GM21367 (cell line): ENCODE data around the gene ELOB.
A peak's percentile ranks its signal among the peaks of the same experiment; 100 is the strongest.

Experiments used
- ATAC-seq: cut with Tn5 transposase; IDR thresholded peaks from one replicate; pipeline ENCODE4 v1.9.1; 2021; ENCODE audit not compliant: unreplicated experiment

The ELOB gene

DNA sequence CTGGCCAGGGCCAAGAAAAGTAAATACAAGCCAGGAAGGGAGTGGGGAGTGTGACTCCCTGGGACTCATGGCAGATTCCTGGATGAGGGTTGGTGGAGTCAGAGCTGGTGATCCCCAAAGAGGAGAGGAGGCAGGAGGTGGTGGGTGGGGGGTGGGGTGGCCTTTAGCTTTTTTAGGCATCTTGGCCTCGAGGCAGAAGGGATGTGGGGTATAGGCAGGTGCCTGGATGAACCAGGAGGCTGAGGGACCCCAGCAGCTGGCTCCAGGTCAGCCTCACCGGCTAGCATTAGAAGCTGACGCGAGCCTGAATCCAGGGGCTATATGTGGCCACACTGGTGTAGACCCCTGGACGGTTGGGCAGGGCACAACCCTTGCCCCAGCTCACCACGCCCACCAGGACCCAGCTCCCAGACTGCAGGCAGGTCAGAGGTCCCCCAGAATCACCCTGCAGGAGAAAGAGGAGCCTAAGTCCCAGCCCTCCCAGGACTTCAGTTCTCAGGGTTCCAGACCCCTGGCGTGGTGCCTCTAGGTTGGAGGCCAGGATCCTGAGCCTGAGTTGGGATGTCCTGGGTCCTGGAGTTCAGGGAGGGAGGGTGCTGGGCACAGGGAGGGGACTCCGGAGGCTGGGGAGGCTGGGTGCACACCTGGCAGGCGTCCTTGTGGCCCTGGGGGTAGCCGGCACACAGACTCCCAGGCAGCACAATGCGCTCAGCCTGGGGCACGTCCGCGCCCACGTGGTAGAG lies 7.4 kb upstream of the ELOB start:
- ATAC-seq: no peak

DNA sequence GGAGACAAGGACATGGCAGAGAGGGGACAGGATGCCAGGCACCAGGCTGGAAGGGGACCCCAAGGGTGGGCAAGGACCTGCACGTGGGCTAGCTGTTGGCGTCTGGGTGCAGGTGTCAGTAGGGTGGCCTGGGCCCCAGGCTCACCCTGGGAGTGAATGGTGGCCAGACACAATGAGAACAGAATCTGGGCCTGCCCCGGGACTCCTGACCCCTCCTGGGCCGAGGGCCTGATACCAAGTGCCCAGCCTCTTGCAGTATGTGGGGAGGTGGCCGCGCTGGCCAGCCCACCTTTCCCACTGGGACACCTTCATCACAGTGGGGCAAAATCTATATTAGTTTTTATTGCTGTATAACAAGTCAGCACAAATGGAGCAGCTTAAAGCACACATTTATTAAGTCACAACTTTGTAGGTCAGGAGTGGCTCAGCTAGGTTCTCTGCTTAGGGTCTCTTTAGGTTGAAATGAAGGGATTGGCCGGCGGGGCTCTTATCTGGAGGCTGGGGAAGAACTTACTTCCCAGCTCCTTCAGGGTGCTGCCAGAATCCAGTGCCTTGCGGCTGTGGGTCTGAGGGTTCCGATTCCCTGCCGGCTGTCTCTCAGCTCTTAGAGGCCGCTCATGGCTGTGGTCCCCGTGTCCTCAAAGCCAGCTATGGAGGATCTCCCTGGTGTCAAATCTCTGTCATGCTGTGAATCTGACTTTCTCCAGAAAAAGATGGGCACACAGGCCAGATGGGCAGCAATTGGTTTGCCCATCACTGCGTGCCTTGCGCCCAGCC lies 6.7 kb upstream of the ELOB start:
- ATAC-seq: no peak

DNA sequence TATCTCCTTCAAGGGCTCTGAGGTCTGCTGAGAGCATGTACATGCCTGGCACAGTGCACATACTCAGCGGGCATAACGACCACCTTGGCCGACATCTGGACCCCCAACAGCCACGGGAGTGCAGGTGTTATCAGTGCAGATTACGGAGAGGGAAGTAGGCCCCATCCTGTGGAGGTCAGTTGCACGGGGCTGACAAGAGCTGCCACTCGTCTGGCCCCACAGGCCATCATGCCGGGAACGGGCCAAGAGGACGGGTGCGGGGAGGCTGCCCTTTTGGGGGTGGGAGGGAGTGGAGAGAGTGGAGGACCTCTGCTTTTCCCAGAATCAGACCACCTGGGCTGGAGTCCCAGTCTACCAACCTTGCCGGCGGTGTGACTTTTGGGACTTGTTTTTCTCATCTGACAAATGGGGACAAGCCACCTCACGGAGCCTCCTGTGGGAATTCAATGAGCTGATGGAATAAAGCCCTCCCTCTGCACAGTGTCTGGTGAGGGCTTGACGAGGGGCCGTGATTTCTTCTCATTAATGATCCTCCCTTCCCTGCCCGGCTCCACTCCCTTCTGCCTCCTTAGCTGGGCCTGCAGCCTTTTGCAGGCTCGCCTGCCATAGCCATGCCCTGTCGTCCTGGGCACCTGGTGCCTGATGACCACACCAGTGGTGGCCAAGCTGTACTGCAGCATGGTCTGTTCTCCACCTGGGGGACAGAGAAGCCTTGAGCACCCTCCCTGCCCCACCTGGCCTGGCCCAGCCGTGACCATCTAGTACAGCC lies 5.7 kb upstream of the ELOB start:
- no peak for ATAC-seq

GRCh38 chr16:2779978-2780898 lies 3.2 kb upstream of the ELOB start:
- ATAC-seq: no peak

GRCh38 chr16:2779151-2779920 lies 2.3 kb upstream of the ELOB start:
- ATAC-seq: no peak

GRCh38 chr16:2778630-2778958 lies 1.5 kb upstream of the ELOB start:
- no peak for ATAC-seq

DNA sequence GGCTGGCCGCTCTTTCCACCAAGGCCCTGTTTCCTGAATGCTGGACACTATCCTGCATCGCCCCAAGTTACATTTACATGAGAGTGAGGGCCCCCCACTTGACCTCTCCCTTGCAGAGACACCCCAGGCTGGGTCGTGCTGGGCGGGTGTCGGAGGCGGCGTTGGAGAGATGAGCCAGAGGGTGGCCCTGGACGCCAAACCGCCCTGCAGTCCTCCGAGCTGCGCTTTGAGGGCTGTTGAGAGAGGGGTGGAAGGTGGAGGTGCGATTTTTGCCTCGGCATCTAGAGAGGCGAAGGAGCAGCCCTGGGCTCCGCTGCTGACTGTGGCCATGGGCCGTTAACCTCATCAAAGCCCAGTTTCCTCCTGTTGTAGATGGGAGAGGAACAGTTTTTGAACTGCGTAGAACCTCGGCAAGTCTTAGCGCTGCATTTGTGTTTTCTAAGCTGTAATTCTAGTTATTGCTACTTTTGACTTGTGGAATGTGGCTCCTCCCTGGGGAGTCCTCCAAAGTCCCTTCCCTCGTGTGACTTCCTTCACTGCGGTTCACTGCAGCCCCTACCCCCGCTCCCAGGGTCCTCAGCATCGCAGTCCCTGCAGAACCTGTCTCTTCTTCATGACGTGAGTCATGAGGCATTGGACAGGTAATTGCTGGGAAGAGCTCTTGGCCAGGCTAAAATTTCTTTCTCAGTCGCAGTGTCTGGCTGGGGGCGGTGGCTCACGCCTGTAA lies 986 bp upstream of the ELOB start:
- peak; percentile 13 for ATAC-seq

- peak; percentile 26 for ATAC-seq
These were observed 460 bp downstream of the ELOB start for GRCh38 chr16:2776500-2777139.

DNA sequence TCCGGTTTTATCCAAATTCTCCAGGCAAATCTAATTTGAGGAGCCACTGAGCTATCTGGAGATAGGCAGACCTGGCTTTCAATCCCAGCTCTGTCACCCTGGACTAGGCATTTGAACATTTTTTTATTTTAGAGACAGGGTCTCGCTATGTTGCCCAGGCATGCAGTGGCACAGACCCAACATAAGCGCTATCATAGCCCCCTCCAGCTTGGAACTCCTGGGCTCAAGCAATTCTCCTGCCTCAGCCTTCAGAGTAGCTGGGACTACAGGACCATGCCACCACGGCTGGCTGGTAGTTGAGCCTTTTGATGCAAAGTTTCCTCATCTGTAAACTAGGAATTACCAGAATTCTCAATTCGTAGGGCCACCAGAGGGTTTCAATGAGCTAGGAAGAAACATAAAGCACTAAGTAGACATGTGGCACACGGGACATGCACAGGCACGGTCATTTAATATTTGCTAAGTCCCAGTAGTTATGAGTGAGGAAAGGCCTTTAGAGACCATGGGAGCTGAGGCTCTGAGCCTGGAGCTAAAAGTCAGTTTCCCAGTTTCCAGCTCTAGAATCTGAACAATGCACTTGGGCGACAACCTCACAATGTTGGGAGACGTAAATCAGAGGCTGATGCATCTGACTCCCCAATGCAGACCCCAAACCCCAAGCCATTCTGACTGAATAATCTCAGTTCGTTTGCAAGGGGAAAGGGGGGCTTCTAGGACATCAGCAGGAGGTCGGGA lies 1.1 kb downstream of the ELOB start:
- ATAC-seq: no peak

- ATAC-seq: no peak
These were observed 1.9 kb downstream of the ELOB start for GRCh38 chr16:2775131-2775716.

DNA sequence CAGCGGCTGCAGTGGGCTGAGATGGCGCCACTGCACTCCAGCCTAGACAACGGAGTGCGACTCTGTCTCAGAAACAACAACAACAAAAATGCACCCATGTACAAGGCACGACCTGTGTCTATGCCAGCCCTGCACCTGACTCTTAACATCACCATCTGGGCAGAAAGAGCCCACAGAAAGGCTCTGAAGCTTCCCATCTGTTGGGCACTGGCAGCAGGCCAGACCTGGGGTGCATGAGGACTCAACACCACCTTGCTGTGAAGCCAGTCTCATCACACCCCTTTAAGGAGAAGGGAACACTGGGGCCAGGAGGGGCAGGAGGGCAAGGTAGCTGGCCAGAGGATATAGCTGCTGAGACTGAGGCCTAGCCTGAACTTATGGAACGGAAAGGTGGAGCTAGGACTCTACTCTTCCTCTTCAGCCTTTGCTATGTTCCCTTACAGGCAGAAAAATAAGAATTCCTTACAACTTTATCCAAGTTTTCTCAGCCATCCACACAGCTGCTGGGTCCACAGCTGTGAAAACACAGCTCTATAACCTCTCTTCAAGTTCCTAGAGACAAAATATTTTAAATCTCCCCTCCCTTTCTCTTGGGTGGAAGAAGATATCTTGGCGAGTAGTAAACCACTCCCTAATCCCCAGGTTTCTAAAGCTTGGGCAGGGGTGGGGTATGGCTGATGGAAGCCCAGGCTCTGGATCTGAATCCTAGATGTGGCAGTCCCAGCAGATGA lies 2.8 kb downstream of the ELOB start:
- ATAC-seq: no peak

GRCh38 chr16:2773188-2773968 lies 3.7 kb downstream of the ELOB start:
- ATAC-seq: no peak

- ATAC-seq: no peak
These were observed 5.3 kb downstream of the ELOB start for GRCh38 chr16:2771496-2772402.

DNA sequence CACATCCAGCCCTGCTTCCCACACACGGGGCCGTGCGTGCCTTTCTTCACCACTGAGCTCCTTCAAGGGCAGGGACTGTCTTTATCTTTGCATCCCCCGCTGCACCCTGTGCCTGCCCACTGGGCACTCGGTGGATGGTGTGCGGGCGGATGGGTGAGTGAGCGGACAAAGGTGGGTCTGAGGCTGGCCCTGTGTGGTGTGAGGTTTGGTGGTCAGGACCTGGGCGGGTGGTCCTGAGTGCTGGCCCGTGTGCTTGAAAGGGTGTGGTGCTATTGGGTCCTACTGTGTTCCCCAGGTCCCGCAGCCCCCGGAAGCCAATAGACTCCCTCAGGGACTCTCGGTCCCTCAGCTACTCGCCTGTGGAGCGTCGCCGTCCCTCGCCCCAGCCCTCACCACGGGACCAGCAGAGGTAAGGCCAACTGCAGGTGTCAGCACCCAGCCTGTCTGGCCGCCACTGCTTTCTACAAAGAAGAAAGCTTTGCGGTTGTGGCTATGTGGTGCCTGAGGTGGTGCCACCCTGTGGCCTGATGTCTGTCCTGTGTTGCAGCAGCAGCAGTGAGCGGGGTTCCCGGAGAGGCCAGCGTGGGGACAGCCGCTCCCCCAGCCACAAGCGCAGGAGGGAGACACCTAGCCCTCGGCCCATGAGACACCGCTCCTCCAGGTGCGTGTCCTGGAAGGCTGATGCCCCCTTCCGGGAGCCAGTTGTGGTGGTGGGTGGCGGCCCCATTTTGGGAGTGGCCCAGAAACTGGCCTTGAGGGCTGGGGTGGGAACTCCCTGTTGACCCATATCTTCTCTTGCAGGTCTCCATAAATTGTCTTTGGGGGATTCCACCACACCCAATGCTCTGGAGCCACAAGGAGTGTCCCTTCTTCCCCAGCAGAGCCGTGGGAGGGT lies 6.8 kb downstream of the ELOB start:
- ATAC-seq: no peak
